SK-N-SH (cell line): Measurements from ENCODE around the gene HOXB6.

Experiments
- CHD2 ChIP-seq: fragments of 150-350 bp; IDR thresholded peaks from 2 replicates; pipeline ENCODE4 v1.6.1; 2018; ENCODE audit warnings: low read length; ENCODE audit not compliant: partially characterized antibody
- CTCF ChIP-seq: fragments of 200-600 bp; sonication (generic); IDR thresholded peaks from 2 replicates; pipeline ENCODE4 v1.6.1; 2017; ENCODE audit warnings: antibody characterized with exemption, mild to moderate bottlenecking, moderate library complexity
- EZH2phosphoT487 ChIP-seq: fragments of 200-600 bp; sonication (generic); IDR thresholded peaks from 2 replicates; pipeline ENCODE4 v1.6.1; 2017; ENCODE audit warnings: low read depth, mixed run types, mild to moderate bottlenecking, antibody characterized with exemption, moderate library complexity, borderline replicate concordance
- FOXM1 ChIP-seq: IDR thresholded peaks from 2 replicates; pipeline ENCODE4 v1.4.0; 2012; ENCODE audit warnings: low read depth, mild to moderate bottlenecking
- MEF2A ChIP-seq: IDR thresholded peaks from 2 replicates; pipeline ENCODE4 v1.4.0; 2012; ENCODE audit warnings: low read depth, borderline replicate concordance
- NRF1 ChIP-seq: IDR thresholded peaks from 2 replicates; pipeline ENCODE4 v1.6.1; 2012; ENCODE audit warnings: low read depth, mild to moderate bottlenecking, low read length
- POLR2AphosphoS5 ChIP-seq: IDR thresholded peaks from 2 replicates; pipeline ENCODE4 v1.6.1; 2012; ENCODE audit warnings: low read depth, low read length
- SMC3 ChIP-seq: IDR thresholded peaks from 2 replicates; pipeline ENCODE4 v1.6.1; 2012; ENCODE audit warnings: low read depth, low read length, improper control_type of control experiment
- TCF12 ChIP-seq: IDR thresholded peaks from 2 replicates; pipeline ENCODE4 v1.4.0; 2012
- ZBTB33 ChIP-seq: IDR thresholded peaks from 2 replicates; pipeline ENCODE4 v1.4.0; 2012; ENCODE audit warnings: low read depth, borderline replicate concordance

GRCh38 chr17:48623583-48623982 lies 18.8 kb upstream of the HOXB6 start:
- no peak for TF ChIP-seq CTCF
- no peak for TF ChIP-seq MEF2A
- TF ChIP-seq EZH2phosphoT487, result no peak; the same call in 1 of the 2 replicates
- no peak for TF ChIP-seq POLR2AphosphoS5
- TF ChIP-seq CHD2, result no peak
- TF ChIP-seq FOXM1, result no peak
- no peak for TF ChIP-seq TCF12
- no peak for TF ChIP-seq ZBTB33
- TF ChIP-seq NRF1, result no peak
- TF ChIP-seq SMC3, result no peak
